Right ventricle myocardium inferior (tissue), 1 donor: ENCODE results near the gene ZBTB17. TPM values are rescaled to one million over a fixed set of nuclear protein-coding genes. Genes with fewer than 3 reads are reported as not detected.
"Not testable (repeated sequence)": the region's sequence is repeated elsewhere in the genome, so short reads cannot be mapped to it uniquely, and the experiment has no call there.

ENCODE experiments used
- ATAC-seq: fragments of 200-7000 bp; cut with Tn5 transposase; one replicate; pipeline ENCODE4 v1.9.1; 2020; ENCODE audit warnings: mild to moderate bottlenecking, moderate library complexity
- DNase-seq: peaks from one replicate; pipeline ENCODE4 v3.0.0; 2021; ENCODE audit errors: missing footprints
- intact Hi-C: fragments of 100-400 bp; cut with DNase I; formaldehyde crosslinking; loops from one replicate; pipeline ENCODE4 v1.11.0; 2022
- long read RNA-seq: library from polyadenylated mRNA; unstranded; transcript quantifications from one replicate; pipeline ENCODE4 v2.0.0, GENCODE V29; 2021
- total RNA-seq: library from RNA; stranded (reverse); fragmentation: NEBNext Ultra II Directional; extraction: Animal tissue kit (Norgen Biotek cat#: 25700); gene quantifications from one replicate; pipeline ENCODE4 v1.2.1, GENCODE V29; 2021
- donor health status: DM: no; HTN: yes; CAD: no; lungs with severe emphysema.

ZBTB17 gene
- 23.4 TPM for total RNA-seq
- long read RNA-seq, transcript ZBTB17-202 (16 exons, 2,745 nt) = major isoform, 28 of 50 reads
- long read RNA-seq, partial matches to known transcripts = 9 of 50 reads
- long read RNA-seq, other reads (novel, unspliced or antisense) = 11 of 50 reads

- peak; percentile 98 for ATAC-seq
- DNase-seq = peak; percentile 98
- intact Hi-C loops = no loop called here
Measured at GRCh38 chr1:15975805-15976680, at the start of gene ZBTB17. Gene ZBTB17 (minus strand): TSS chr1:15976101. CDS start chr1:15948495, 27,606 bp downstream.

- intact Hi-C loops = no loop called here
- ATAC-seq = no peak
- DNase-seq = peak; percentile 59
Measured at GRCh38 chr1:16023050-16023653, 47.3 kb upstream of the ZBTB17 start.

- intact Hi-C loops = no loop called here
- DNase-seq (peak; percentile 40), ATAC-seq (no peak)
Measured at GRCh38 chr1:16022393-16022792, 46.5 kb upstream of the ZBTB17 start.

- ATAC-seq (no peak), DNase-seq (peak; percentile 44)
- intact Hi-C loops = no loop called here
Measured at GRCh38 chr1:16021681-16022080, 45.8 kb upstream of the ZBTB17 start, which contains the start of gene CLCNKA. Gene CLCNKA (plus strand): TSS chr1:16022036. CDS start chr1:16022620, 584 bp downstream.

GRCh38 chr1:16020878-16021277 lies 45.0 kb upstream of the ZBTB17 start:
- intact Hi-C loops, ATAC-seq: not testable (repeated sequence)
- peak; percentile 0 for DNase-seq

- ATAC-seq (no peak), DNase-seq (peak; percentile 70)
- intact Hi-C loops = no loop called here
Measured at GRCh38 chr1:16020325-16020724, 44.4 kb upstream of the ZBTB17 start.

GRCh38 chr1:16019644-16020277 lies 43.9 kb upstream of the ZBTB17 start:
- ATAC-seq = no peak

GRCh38 chr1:16018749-16019643 lies 43.1 kb upstream of the ZBTB17 start:
- intact Hi-C loops = no loop called here
- ATAC-seq (peak; percentile 40), DNase-seq (peak; percentile 76)

More at GRCh38 chr1:16019644-16020277, 43.9 kb upstream of the ZBTB17 start:
- DNase-seq = no peak
- intact Hi-C loops = no loop called here

- ATAC-seq (peak; percentile 3), DNase-seq (peak; percentile 47)
- intact Hi-C loops = no loop called here
Measured at GRCh38 chr1:16018308-16018707, 42.4 kb upstream of the ZBTB17 start.

GRCh38 chr1:16017461-16018303 lies 41.8 kb upstream of the ZBTB17 start, which contains the start of gene HSPB7:
Gene HSPB7 (minus strand): TSS chr1:16018043. CDS start chr1:16017963, 80 bp downstream.
- ATAC-seq (peak; percentile 67), DNase-seq (peak; percentile 92)
- intact Hi-C loops = no loop called here

- no peak for DNase-seq
- no peak for ATAC-seq
- intact Hi-C loops = no loop called here
Measured at GRCh38 chr1:16017076-16017460, 41.2 kb upstream of the ZBTB17 start.

GRCh38 chr1:16015960-16016901 lies 40.3 kb upstream of the ZBTB17 start:
- intact Hi-C loops = no loop called here
- DNase-seq = peak; percentile 76
- ATAC-seq = no peak

- intact Hi-C loops = no loop called here
- ATAC-seq (no peak), DNase-seq (peak; percentile 71)
Measured at GRCh38 chr1:16015491-16015890, 39.6 kb upstream of the ZBTB17 start.

GRCh38 chr1:16014509-16015482 lies 38.9 kb upstream of the ZBTB17 start:
- intact Hi-C loops = no loop called here
- peak; percentile 65 for DNase-seq
- ATAC-seq = no peak

GRCh38 chr1:16013908-16014258 lies 38.0 kb upstream of the ZBTB17 start:
- intact Hi-C loops = no loop called here
- no peak for DNase-seq
- ATAC-seq = no peak
